ENCODE data around the gene MEIS3.
"Not testable (repeated sequence)": the region's sequence is repeated elsewhere in the genome, so short reads cannot be mapped to it uniquely, and the experiment has no call there.

Gene MEIS3

DNA sequence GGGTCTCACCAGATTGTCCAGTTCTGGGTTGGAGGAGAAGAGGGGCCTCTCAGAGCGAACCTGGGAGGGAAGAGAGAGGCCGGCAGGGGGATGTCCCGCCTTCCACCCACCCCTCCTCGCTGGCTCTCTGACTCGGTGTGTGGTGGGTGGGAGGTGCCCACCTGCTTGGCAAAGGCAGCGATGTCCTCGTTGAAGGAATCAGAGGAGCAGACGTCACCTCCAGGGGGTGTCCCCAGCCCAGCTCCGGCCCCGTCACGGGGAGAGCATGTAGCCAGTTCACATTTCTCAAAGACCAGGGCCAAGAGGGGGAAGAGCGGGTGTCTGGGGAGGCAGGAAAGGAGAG lies 2.7 kb downstream of the MEIS3 start:
- no peak for DNase-seq (ENCODE audit: low read depth in 2 of 2)

DNA sequence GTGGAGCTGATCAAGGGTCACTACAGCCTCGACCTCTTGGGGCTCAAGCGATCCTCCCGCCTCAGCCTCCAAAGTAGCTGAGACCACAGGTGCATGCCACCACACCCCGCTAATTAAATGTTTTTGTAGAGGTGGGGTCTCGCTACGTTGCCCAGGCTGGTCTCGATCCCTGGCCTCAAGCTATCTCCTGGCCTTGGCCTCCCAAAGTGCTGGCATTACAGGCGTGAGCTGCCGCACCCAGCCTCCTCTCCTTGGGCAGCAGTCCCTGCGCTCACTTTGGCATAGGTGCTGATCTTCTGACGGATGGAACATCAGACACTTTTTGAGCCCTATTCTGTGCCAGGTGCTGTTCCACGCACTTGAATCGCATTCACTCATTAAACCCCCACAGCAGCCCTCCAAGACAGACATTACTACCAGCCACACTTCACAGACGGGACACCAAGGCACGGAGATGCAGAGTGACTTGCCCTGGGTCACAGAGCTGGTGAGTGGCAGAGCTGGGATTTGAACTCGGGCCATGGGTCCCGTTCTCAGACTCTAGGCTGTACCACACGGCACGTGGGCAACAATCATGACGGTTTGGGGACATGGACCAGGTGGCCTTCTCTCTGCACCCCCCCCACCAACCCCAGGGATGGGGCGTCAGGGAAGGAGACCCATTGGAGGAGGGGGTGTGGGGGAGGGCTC lies 3.2 kb downstream of the MEIS3 start:
- no peak for DNase-seq (ENCODE audit: low read depth in 2 of 2)

DNA sequence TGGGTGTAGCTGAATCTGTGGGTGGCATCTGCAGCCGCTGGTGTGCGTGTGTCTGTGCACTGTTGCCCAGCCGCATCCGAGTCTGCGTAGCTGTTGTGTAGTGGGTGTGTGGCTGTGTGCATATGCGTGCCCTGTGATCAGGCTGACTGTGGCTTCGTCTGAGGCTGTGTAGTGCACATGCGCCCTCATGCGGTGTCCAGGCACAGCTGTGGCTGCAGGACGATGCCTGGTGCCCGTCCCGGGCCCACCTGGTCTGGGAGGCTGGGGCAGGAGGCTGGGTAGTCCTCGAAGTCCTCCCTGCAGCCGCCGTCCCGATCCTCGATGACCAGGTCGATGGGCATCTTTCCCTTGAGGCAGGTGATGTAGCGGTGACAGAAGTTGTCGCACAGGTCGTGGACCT lies 4.9 kb downstream of the MEIS3 start:
- no peak for DNase-seq (ENCODE audit: low read depth in 2 of 2)

DNA sequence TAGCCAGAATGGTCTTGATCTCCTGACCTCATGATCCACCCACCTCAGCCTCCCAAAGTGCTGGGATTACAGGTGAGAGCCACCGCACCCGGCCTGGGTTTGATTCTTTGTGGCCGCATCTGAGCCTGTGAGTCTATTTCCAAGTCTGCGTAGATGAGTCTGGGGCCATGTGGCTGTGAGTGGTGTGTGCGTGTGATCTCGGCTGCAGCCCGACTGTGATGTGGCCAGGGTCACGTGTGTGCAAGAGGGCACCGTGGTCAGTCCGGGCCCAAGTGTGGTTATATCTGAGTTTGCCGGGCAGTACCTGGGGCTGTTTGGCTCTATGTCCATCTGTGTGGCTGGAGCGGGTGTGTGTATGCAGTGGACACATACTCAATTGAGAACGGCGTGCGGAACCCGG lies 5.4 kb downstream of the MEIS3 start:
- DNase-seq (ENCODE audit: low read depth in 2 of 2): no peak

DNA sequence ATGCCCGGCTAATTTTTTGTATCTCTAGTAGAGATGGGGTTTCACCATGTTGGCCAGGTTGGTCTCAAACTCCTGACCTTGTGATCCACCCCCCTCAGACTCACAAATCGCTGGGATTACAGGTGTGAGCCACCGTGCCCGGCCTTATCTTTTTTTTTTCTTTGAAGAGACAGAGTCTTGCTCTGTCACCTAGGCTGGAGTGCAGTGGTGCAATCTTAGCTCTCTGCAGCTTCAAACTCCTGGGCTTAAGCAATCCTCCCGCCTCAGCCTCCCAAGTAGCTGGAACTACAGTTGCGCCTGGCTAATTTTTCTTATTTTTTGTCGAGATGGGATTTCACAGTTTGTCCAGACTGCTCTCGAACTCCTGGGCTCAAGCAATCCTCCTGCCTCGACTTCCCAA lies 7.6 kb downstream of the MEIS3 start:
- DNase-seq (ENCODE audit: low read depth in 2 of 2): not testable (repeated sequence)

DNA sequence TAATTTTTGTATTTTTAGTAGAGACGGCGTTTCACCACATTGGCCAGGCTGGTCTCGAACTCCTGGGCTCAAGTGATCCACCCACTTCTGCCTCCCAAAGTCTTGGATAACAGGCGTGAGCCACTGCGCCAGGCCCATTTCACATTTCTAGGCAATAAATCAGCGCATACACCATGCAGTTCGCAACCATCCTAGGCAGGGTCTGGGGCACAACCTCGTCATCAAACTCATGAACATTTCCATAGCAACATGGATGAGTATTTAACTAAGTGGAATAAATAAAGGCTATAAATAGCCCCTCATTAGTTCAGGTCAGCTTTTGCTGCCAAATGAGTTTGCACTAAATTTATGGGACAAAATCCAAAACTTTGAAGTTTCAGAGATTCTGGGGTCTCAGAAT lies 8.2 kb downstream of the MEIS3 start:
- no peak for DNase-seq (ENCODE audit: low read depth in 2 of 2)

DNA sequence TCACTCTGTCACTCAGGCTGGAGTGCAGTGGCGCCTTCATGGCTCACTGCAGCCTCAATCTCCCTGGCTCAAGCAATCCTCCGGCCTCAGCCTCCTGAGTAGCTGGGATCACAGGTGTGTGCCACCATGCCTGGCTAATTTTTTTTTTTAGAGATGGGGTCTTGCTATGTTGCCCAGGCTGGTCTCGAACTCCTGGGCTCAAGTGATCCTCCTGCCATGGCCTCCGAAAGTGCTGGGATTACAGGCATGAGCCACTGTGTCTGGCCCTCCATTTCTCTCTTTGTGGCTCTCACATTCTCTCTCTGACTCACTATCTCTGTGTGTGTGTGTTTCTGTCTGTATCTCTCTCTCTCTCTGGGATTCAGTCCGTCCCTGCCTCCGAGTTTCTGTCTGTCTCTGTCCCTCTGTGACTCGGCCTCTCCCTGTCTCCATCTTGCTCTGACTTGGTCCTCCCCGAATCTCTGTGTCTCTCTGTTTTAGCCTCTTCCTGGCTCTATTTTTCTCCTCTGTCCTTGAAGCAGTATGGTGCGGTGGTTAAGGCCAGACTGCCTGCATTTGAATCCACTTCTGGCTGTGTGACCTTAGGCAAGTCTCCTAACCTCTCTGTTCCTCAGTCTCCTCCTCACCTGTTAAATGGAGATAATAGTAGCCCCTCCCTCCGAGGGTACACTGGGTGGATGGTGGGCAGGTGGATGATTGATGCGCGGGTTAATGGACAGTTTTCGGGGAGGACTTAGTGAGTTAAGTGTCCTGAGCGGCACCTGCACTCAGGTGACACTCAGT lies 11.0 kb downstream of the MEIS3 start:
- no peak for DNase-seq (ENCODE audit: low read depth in 2 of 2)

DNA sequence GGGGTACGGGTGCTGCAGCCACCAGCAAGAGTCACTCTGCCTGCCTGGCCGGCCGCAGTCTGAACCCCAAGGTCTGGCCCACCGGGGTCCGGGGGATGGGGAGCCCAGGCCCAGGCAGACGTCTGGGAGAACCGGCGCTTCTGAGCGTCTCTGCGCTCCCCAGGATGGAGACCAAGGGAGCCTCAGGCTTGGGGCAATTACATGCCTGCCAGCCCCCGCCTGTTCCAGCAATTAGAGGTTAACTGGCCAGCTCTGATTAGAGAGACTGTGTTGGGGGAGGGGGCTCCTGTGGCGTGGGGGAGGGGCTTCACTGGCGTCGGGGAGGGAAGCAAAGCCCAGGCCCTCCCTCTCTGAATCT lies 11.9 kb downstream of the MEIS3 start:
- DNase-seq (ENCODE audit: low read depth in 2 of 2): no peak

DNA sequence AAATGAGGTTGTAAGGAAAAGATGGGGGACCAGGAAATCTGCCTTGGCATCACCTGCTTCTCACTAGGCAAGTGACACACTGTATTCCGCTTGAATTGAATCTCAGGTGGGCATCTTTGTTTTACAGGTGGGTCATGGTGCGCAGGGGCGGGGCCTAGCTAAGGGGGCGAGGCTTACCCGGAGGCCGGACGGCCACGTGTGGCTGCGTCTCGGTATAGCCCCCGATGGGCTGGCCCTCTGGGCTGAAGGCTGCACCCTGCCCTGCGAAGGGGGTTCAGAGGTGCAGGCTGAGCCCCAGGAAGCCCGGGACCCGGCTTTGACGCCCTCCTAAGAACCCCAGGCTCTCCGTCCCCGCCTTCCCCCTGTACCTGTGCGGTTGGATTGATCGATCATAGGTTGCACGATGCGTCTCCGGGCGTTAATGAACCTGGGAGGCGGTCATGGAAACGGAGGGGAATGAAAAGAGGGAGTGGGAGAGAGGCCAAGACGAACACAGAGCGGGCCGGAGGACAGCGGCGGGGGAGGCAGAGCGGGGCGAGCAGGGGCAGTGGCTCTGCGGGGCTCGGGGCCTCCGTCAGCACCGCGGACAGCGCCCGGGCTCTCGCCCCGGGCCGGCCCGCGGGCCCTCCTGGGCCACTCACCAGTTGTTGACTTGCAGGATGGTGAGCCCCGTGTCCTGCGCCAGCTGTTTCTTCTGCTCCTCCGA lies 12.5 kb downstream of the MEIS3 start:
- DNase-seq (ENCODE audit: low read depth in 2 of 2): no peak

DNA sequence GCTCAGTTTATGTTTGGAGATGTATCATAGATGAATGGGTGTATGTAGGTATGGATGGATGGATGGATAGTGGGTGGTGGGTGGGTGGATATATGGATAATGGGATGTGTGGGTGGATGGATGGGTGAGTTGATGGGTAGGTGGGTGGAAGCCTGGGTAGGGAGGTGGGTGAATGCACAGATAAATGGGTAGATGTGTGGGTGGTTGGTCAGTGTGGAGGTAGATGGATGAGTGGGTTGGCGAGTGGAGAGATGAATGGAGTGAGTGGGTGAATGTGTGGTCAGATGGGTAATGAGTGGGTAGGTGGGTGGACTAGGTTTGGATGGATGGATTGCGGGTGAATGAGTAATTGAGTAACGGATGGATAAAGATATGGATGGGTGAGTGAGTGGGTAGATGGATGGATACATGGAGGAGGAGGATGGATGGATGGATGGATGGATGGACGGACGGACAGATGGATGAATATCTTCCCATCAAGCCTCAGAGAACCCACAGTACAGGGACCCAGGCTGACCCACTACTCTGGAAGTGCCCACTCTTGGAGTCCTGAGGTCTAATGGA lies 13.4 kb downstream of the MEIS3 start:
- no peak for DNase-seq (ENCODE audit: low read depth in 2 of 2)

DNA sequence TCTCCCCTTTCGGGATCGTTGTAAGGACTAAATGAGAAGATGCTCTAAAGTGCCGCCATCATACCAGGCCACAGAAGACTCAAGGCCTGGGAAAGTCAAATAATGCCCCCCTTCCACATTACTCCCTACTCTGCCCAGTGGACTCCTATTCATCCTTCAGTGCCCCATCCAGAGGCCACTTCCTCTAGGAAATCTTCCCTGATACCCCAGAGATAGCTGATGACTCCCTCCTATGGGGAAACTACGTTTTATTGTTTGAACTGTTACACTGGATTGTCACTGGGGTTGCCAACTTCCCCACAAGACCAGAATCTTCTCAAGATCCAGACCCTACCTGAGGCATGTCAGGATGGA lies 14.2 kb downstream of the MEIS3 start:
- no peak for DNase-seq (ENCODE audit: low read depth in 2 of 2)

DNA sequence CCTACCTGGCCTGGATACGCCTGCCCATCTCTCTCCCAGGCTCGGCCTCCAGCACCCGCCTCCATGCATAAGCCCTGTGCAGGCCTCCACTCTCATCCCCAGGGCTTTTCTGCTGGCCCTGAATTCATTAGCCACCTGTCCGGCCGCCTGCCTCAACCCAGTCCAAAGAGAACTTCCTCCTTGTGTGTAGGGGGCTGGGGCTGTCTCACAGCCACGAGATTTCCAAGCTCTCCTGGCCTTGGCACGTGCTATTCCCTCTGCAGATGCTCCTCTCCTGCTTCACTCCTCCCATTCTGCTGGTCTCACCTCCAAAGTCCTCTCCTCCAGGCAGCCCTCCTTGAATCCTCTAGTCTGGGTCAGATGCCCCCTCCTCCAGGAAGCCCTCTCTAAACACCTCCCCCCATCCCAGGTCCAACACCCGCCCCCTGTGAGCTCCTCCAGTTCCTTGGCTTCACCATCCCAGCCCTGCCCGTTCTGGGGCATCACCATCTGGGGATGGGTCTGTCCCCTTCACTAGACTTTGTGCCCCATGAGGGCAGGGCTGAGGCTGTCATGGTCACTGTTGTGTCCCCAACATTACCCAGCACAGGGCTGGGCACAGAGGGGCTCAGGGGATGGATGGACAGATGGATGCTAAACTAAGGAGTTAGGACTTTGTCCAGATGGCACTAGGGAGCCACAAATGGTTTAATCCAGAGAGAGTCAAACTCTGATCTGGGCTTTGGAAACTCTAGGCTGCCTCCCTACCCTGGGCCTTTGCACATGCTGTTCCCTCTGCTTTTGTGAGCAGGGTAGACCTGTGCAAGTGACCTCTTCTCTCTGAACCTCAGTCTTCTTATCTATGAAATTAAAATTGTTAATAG lies 14.8 kb downstream of the MEIS3 start:
- no peak for DNase-seq (ENCODE audit: low read depth in 2 of 2)

DNA sequence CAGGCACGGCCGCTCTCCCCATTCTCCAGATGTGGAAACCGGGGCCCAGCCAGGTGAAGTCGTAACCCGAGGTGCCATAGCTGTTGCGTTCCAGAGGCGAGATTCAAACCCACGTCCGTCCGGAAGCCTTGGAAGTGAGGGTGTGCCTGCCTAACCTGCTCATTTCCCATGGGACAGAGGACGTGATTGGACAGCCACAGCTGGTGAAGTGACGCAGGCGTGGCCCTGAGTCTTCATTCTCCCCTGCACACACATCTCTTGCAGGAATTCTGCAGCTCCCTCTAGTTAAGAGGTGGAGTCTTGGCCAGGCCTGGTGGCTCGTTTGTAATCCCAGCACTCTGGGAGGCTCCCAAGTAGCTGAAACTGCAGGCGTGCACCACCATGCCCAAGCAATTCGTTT lies 16.8 kb downstream of the MEIS3 start:
- no peak for DNase-seq (ENCODE audit: low read depth in 2 of 2)

DNA sequence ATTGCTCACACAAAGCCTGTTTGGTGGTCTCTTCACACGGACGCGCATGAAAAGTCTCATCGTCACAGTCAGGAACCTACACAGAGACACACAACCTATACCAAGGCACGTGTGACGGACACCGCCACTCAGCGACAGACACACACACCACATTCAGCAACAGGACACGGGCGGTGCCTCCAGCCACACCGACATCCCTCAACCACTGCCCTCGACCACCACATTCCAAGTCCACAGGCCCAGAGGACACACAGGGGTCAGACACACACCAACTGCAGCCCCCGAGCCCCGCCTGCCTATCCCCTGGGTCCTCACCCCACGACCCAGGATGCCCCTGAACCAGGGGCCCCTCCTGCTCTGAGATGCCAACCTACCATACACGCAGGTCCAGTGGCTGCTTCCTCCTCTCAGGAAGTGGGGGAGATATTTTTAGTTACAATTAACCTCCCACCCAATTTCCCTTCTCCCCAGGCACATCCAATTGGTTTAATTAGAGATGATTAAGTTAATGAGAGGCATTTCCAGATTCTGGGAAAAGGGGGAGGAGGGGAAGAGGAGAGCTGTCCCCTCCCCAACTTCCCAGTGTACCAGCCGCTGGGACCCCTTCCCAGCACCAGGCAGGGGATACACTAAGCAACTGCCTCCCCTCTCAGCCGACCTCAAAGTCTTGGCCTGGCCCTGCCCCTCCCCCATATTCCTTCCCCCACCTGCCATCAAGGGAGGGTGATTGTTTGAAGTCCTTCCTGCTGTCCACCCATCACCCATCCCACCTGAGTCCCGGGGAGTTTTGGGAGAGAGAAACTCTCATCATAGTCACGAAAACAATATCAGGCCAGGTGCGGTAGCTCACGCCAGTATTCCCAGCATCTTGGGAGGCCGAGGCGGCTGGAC lies 20.4 kb downstream of the MEIS3 start:
- DNase-seq (ENCODE audit: low read depth in 2 of 2): no peak

DNA sequence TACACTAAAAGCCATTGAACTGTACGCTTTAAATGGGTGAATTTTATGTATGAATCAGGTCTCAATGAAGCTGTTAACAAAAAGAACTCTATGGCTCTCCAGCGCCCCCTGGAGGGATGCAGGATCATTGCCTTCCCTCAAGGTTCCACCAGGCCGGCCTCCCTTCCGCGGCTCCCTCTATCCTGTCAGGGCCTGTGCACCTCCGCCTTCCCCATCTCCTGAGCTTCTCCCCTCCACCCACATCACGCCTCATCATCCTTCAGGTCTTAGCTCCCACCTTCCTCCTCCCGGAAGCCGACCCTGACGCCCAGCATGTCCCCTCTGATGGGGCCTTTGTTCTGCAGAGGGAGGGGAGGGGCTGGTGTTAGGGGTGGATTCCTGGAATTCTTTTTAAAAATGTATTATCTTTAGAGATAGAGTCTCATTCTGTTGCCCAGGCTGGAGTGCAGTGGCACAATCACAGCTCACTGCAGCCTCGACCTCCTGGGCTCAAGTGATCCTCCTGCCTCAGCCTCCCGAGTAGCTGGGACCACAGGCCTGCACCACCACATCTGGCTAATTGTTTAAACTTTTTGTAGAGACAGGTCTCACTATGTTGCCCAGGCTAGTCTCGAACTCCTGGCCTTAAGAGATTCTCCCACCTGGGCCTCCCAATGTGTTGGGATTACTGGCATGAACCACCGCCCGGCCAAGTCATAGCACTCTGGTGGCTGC lies 27.7 kb downstream of the MEIS3 start:
- DNase-seq (ENCODE audit: low read depth in 2 of 2): peak; percentile 56 to 80

DNA sequence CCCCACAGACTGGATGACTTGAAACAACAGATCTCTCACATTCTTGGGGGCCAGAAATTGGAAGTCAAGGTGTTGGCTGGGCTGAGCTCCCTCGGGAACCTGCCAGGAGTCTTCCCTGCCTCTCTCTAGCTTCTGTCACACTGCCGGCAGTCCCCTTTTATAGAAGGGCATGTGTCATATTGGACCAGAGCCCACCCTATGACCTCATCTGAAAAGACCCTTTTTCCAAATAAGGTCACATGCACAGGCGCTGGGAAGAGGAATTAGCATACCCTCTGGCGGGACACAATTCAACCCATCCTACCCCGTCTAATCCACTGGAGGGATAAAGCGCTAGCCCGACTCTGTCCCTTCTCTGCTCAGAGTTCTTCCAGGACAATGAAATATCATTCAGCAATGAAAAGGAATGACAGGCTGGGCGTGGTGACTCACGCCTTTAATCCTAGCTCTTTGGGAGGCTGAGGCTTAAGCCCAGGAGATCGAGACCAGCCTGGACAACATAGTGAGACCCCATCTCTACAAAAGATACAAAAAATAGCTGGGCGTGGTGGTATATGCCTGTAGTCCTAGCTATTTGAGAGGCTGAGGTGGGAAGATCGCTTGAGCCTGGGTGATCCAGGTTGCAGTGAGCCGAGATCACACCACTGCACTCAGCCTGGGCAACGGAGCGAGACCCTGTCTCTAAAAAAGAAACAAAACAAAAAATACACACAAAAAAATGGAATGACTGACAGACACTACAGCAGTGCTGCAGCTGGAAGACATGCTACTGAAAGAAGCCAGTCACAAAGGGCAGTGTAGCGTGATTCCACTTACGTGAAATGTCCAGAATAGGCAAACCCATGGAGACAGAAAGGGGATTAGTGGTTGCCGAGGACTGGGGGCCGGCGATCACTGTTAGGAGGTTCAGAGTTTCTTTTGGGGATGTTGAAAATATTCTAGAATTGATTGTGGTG lies 28.5 kb downstream of the MEIS3 start:
- DNase-seq (ENCODE audit: low read depth in 2 of 2): no peak

DNA sequence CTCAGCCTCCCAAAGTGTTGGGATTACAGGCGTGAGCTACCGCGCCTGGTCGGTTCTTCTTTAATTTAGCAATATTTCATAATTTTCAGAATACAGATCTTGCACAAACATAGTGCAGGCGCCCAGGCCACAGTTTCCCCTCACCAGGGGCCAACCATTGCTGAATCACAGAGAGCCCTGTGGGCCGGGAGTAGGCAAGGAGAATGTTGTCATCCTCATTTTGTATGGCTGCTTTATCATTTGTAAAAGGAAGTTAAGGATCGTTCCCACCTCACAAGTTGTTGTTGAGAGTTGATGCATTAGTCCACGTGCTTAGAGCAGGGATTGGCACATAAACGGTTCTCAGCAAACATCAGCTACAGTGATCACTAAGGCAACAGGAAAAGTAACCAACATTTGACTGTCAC lies 30.2 kb downstream of the MEIS3 start:
- DNase-seq (ENCODE audit: low read depth in 2 of 2): no peak

DNA sequence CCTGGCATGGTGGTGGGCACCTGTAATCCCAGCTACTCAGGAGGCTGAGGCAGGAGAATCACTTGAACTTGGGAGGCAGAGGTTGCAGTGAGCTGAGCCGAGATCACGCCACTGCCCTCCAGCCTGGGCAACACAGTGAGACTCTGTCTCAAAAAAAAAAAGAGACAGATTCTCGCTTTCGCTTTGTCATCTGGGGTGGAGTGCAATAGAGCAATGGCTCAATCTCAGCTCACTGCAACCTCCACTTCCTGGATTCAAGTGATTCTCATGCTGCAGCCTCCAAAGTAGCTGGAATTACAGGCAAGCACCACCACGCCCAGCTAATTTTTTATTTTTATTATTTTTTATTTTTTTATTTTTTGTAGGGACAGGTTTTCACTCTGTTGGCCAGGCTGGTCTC lies 30.6 kb downstream of the MEIS3 start:
- not testable (repeated sequence) for DNase-seq (ENCODE audit: low read depth in 2 of 2)

DNA sequence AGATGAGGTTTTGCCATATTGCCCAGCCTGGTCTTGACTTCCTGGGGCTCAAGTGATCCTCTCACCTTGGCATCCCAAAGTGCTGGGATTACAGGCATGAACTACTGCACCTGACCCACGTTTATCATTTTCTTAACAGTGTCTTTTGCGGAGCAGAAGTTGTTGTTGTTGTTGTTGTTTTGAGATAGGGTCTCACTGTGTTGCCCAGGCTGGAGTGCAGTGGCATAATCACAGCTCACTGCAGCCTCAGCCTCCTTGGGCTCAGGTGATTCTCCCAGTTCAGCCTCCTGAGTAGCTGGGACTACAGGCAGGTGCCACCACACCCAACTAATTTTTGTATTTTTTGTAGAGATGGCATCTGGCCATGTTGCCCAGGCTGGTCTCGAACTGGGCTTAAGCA lies 31.7 kb downstream of the MEIS3 start:
- not testable (repeated sequence) for DNase-seq (ENCODE audit: low read depth in 2 of 2)

Data from stimulated activated CD8-positive, alpha-beta memory T cell treated with anti-CD3 and anti-CD28 coated beads, Interleukin-7, amount 100 ng/mL, for 1 hour (primary cell).